Endodermal cell (in vitro differentiated cells): ENCODE results near the gene ZNF548. TPM values are rescaled to one million over a fixed set of nuclear protein-coding genes. Genes with fewer than 3 reads are reported as not detected.

Experiments
- DNase-seq: peaks from one replicate; pipeline ENCODE4 v3.0.0-alpha.2; 2017
- H3K27ac ChIP-seq: 2 replicates; pipeline ENCODE4 v1.5.1; 2013; ENCODE audit warnings: mild to moderate bottlenecking, low read depth, low read length, moderate library complexity
- H3K27me3 ChIP-seq: 2 replicates; pipeline ENCODE4 v1.6.1; 2013; ENCODE audit warnings: mild to moderate bottlenecking, low read length, moderate library complexity; ENCODE audit not compliant: insufficient read depth, control insufficient read depth, poor library complexity, severe bottlenecking
- H3K36me3 ChIP-seq: 2 replicates; pipeline ENCODE4 v1.7.0; 2013; ENCODE audit warnings: mild to moderate bottlenecking, low read length, moderate library complexity; ENCODE audit not compliant: control insufficient read depth, insufficient read depth
- H3K4me1 ChIP-seq: one replicate; pipeline ENCODE4 v1.7.0; 2013; ENCODE audit warnings: low read length; ENCODE audit not compliant: control insufficient read depth, insufficient read depth
- H3K4me3 ChIP-seq: 2 replicates; pipeline ENCODE4 v1.5.1; 2013; ENCODE audit warnings: mild to moderate bottlenecking, low read length, moderate library complexity
- H3K9ac ChIP-seq: 2 replicates; pipeline ENCODE4 v1.6.1; 2013; ENCODE audit warnings: mild to moderate bottlenecking, low read length, moderate library complexity; ENCODE audit not compliant: poor library complexity, severe bottlenecking; ENCODE audit errors: extremely low read depth
- H3K9me3 ChIP-seq: 2 replicates; pipeline ENCODE4 v1.6.1; 2013; ENCODE audit warnings: mild to moderate bottlenecking, low read length, moderate library complexity; ENCODE audit not compliant: control insufficient read depth
- H3K27ac Mint-ChIP-seq: 2 replicates; pipeline ENCODE4 v1.8.0; 2020; ENCODE audit warnings: mixed read lengths
- H3K27me3 Mint-ChIP-seq: 2 replicates; pipeline ENCODE4 v1.8.0; 2021; ENCODE audit warnings: mild to moderate bottlenecking, mixed read lengths; ENCODE audit not compliant: insufficient read depth
- H3K36me3 Mint-ChIP-seq: 2 replicates; pipeline ENCODE4 v1.8.0; 2020; ENCODE audit warnings: low read depth, mixed read lengths
- H3K4me1 Mint-ChIP-seq: 2 replicates; pipeline ENCODE4 v1.8.0; 2020; ENCODE audit warnings: mixed read lengths
- H3K4me3 Mint-ChIP-seq: 2 replicates; pipeline ENCODE4 v1.8.0; 2020; ENCODE audit warnings: mild to moderate bottlenecking, moderate library complexity, mixed read lengths
- H3K9me3 Mint-ChIP-seq: 2 replicates; pipeline ENCODE4 v1.8.0; 2020; ENCODE audit warnings: mild to moderate bottlenecking, mixed read lengths
- WGBS, 2 experiments: methylation state at CpG; one replicate each; pipeline versions ENCODE4 v1.1.5 to v1.1.7; 2013; ENCODE audit warnings: missing lambda C conversion rate in 2 of 2, mixed read lengths in 1 of 2; ENCODE audit not compliant: insufficient coverage in 1 of 2, insufficient read length in 1 of 2; 5-methylcytosine and 5-hydroxymethylcytosine counted together
- total RNA-seq, 2 donors: library from RNA; stranded (reverse); fragmentation: NEBNext Ultra II Directional in 1 of 2; extraction: Animal tissue kit (Norgen Biotek cat#: 25700) in 1 of 2; gene quantifications; 2 replicates in 1 of 2; 3 replicates in 1 of 2; pipeline ENCODE4 v1.2.1, GENCODE V29; 2021
- TF ChIP-seq, protein P1 (sequence below): fragments of 200-600 bp; sonication (generic); conservative IDR thresholded peaks from 2 replicates; pipeline ENCODE4 v1.5.0; 2021; ENCODE audit warnings: antibody characterized with exemption, mild to moderate bottlenecking

The ZNF548 gene
- total RNA-seq, 2 donors from 2014 or later = 15.2 to 15.5 TPM

DNA sequence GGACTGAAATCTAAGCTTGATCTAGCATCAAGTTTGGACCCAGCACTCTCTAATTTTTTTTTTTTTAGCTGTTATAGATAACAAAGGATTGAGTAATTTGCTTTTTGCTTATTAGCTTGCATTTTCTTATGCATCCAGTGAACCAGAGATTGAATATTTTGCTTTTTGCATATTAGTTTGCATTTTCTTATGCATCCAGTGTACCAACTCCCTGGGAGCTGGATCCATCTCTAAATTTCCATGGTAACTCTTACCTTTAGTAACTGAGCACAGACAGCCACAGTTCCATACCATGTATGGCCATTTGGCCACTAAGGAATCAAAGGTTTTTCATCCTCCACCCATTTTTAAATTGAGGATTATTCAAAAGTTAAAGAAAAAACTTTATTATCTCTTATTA lies 8.7 kb upstream of the ZNF548 start:
- peaks cover 18% of the 10 kb centered on the region for H3K36me3 ChIP-seq
- H3K4me3 ChIP-seq = no peak overlapping the region
- Mint-ChIP-seq H3K27ac (no peak overlapping the region), H3K4me3 (no peak overlapping the region), H3K4me1 (no peaks in the 10 kb centered on the region), H3K36me3 (peaks cover 37% of the 10 kb centered on the region), H3K9me3 (peaks cover 43% of the 10 kb centered on the region), H3K27me3 (peaks cover 16% of the 10 kb centered on the region)
- TF ChIP-seq, protein P1, sequence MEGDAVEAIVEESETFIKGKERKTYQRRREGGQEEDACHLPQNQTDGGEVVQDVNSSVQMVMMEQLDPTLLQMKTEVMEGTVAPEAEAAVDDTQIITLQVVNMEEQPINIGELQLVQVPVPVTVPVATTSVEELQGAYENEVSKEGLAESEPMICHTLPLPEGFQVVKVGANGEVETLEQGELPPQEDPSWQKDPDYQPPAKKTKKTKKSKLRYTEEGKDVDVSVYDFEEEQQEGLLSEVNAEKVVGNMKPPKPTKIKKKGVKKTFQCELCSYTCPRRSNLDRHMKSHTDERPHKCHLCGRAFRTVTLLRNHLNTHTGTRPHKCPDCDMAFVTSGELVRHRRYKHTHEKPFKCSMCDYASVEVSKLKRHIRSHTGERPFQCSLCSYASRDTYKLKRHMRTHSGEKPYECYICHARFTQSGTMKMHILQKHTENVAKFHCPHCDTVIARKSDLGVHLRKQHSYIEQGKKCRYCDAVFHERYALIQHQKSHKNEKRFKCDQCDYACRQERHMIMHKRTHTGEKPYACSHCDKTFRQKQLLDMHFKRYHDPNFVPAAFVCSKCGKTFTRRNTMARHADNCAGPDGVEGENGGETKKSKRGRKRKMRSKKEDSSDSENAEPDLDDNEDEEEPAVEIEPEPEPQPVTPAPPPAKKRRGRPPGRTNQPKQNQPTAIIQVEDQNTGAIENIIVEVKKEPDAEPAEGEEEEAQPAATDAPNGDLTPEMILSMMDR = no peak
- no peaks in the 10 kb centered on the region for H3K4me1 ChIP-seq
- no peak overlapping the region for H3K27ac ChIP-seq
- no peak for DNase-seq
- no peak overlapping the region for H3K9ac ChIP-seq
- H3K9me3 ChIP-seq = peaks cover 20% of the 10 kb centered on the region
- H3K27me3 ChIP-seq = peaks cover 6% of the 10 kb centered on the region

DNA sequence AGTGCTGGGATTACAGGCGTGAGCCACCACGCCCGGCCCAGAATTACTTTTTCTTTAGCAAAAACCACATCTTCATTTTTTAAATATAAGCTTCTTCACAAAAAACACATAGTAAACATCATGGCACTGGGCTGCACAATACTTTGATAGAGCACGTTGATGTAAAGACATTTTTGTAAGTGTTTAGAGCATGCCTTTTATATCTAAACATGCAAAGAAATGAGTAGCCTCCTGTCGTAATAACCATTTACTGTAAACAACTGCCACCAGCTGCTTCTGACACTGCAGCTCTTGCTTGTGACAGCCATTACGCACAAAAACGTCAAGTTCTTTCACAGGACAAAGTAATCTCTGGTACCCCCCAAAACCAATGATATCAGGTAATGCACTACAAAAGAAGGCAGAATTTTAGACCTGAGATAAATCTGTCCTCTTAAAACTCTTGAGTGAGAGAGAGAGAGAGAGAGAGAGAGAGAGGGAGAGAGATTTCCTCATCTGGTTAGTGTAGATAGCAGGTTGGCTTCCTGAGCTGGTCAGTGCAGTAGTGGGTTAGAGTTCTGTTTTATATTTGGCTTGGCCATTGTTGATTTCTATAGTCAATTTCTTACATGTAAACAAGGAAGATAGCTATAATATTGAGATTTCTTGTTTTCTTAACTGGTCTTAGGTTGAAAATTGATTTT lies 6.7 kb upstream of the ZNF548 start:
- peaks cover 23% of the 10 kb centered on the region for H3K9me3 Mint-ChIP-seq
- H3K27ac Mint-ChIP-seq = no peak overlapping the region
- no peaks in the 10 kb centered on the region for H3K4me1 ChIP-seq
- peaks cover 7% of the 10 kb centered on the region for H3K9me3 ChIP-seq
- peaks cover 7% of the 10 kb centered on the region for H3K36me3 ChIP-seq
- H3K27ac ChIP-seq = no peak overlapping the region
- peaks cover 17% of the 10 kb centered on the region for H3K36me3 Mint-ChIP-seq
- H3K9ac ChIP-seq = no peak overlapping the region
- H3K4me3 ChIP-seq = no peak overlapping the region
- TF ChIP-seq, protein P1 = no peak
- DNase-seq = no peak
- peaks cover 14% of the 10 kb centered on the region for H3K27me3 ChIP-seq
- no peak overlapping the region for H3K4me3 Mint-ChIP-seq
- peaks cover 31% of the 10 kb centered on the region for H3K27me3 Mint-ChIP-seq
- 88 to 100% methylated on average over 2 to 7 of the region's 7 CpGs for WGBS, 2 experiments
- no peaks in the 10 kb centered on the region for H3K4me1 Mint-ChIP-seq

DNA sequence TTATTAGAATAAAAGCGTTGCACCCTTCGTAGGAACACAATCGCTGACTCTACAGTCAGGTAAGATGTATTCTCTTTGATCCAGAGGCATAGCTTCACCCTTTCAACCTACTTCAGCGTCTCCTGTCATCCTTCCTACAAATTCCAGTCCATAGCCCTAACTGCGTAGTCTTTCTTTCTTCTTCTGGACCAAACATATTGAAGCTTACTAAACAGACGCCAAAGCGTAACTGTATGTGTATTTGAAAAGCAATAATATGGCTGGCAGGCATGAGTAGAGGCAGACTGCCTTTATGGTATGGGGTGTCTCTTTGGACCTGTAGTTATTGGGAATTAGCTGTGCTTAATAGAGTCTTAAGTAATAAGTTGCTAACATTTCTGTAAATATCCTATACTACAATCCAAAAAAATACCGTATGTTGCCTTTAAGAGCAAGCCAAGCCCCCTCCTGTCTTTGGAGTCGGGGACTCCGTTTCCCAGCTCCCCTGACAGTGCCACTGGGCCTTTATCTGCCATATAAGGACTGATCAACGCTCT lies 392 bp upstream of the ZNF548 start:
- DNase-seq = no peak
- Mint-ChIP-seq H3K4me1 (peaks cover 12% of the 10 kb centered on the region), H3K27ac (peak overlapping the region; percentile 94), H3K4me3 (peak overlapping the region; percentile 82), H3K9me3 (peaks cover 4% of the 10 kb centered on the region), H3K27me3 (peaks cover 21% of the 10 kb centered on the region), H3K36me3 (peaks cover 16% of the 10 kb centered on the region)
- 61 to 64% methylated on average over 6 to 11 of the region's 11 CpGs for WGBS, 2 experiments
- Histone ChIP-seq H3K9me3 (no peaks in the 10 kb centered on the region), H3K4me1 (no peaks in the 10 kb centered on the region), H3K9ac (no peak overlapping the region), H3K4me3 (peak overlapping the region; percentile 98), H3K36me3 (peaks cover 4% of the 10 kb centered on the region), H3K27ac (peak overlapping the region; percentile 7), H3K27me3 (peaks cover 14% of the 10 kb centered on the region)
- TF ChIP-seq, protein P1 = no peak
